Mesodermal cell (in vitro differentiated cells): ENCODE results near the gene IL13.

Experiments used
- H3K27ac ChIP-seq: 2 replicates; pipeline ENCODE4 v1.7.0; 2013; ENCODE audit warnings: mild to moderate bottlenecking, low read depth, low read length, moderate library complexity; ENCODE audit not compliant: severe bottlenecking
- H3K36me3 ChIP-seq: 2 replicates; pipeline ENCODE4 v1.7.1; 2013; ENCODE audit warnings: mild to moderate bottlenecking, low read length, moderate library complexity; ENCODE audit not compliant: control insufficient read depth, insufficient read depth
- H3K4me1 ChIP-seq: one replicate; pipeline ENCODE4 v1.7.1; 2013; ENCODE audit warnings: mild to moderate bottlenecking, low read length; ENCODE audit not compliant: insufficient read depth, control insufficient read depth, poor library complexity, severe bottlenecking
- H3K4me3 ChIP-seq: 2 replicates; pipeline ENCODE4 v1.7.0; 2013; ENCODE audit warnings: low read length, control low read depth, mild to moderate bottlenecking; ENCODE audit not compliant: insufficient read depth, poor library complexity, severe bottlenecking; ENCODE audit errors: extremely low read depth
- H3K9me3 ChIP-seq: 2 replicates; pipeline ENCODE4 v1.7.1; 2013; ENCODE audit warnings: mild to moderate bottlenecking, low read length, moderate library complexity; ENCODE audit not compliant: control insufficient read depth
- WGBS, 2 experiments: methylation state at CpG; one replicate each; pipeline ENCODE4 v1.1.5; 2013; ENCODE audit warnings: missing lambda C conversion rate in 2 of 2; ENCODE audit not compliant: insufficient coverage in 2 of 2; 5-methylcytosine and 5-hydroxymethylcytosine counted together

IL13 gene

DNA sequence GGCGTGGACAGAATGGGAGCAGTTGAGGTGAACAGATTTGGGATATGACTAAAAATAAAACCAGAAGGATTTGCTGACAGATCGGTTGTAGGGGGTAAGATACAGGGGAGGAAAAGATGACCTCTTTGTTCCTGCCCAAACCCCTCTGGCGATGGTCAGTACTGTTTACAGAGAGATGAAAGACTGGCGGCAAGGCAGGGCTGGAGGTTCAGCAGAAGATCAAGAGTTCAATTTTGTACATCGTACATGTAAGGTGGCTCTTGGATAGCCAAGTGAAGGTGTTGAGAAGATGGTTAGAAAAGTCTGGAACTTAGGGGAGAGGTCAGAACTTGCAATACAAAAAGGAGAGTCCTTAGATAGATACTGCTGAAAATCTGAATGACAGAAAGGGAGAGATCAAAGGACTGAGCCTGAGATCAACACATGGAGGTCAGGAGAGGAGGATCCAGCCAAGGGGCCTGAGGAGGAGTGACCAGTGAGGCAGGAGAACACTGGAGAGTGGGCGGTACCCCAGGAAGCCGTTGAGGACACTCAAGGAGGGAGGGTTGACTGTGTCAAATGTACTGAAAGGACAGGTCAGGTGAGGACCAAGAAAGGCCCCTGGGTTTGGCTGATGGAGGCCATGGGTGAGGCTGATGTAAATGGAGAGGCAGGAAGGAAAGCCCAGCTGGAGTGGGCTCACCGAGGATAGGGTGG is 23.0 kb downstream of the IL13 start:
- 82 to 89% methylated on average over 7 to 8 of the region's 8 CpGs for WGBS, 2 experiments
- H3K27ac ChIP-seq = no peak overlapping the region
- no peaks in the 10 kb centered on the region for H3K36me3 ChIP-seq
- no peak overlapping the region for H3K4me3 ChIP-seq
- H3K4me1 ChIP-seq = peaks cover 25% of the 10 kb centered on the region
- H3K9me3 ChIP-seq = no peaks in the 10 kb centered on the region

DNA sequence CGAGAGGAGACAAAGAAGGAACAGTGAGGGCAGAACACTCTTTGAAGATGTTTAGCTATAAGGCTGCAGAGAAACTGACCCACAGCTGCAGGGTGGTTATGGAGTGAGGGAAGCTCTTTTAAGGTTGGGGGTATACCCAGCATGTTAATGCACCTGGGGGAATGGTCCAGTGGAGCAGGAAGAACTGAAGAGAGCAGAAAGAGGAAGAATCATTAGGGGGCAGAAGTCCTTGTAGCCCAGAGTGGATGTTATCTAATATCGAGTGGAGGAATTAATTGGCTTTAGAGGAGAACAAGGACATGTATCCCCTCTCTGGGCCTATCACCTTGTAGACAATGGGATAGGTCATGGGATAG is 23.5 kb downstream of the IL13 start:
- Histone ChIP-seq H3K4me1 (peaks cover 23% of the 10 kb centered on the region), H3K36me3 (no peaks in the 10 kb centered on the region), H3K4me3 (no peak overlapping the region), H3K27ac (no peak overlapping the region), H3K9me3 (no peaks in the 10 kb centered on the region)
- 92% methylated on average over 2 of the region's 2 CpGs; no CpG with 5 or more reads in 1 of the 2 experiments for WGBS, 2 experiments

DNA sequence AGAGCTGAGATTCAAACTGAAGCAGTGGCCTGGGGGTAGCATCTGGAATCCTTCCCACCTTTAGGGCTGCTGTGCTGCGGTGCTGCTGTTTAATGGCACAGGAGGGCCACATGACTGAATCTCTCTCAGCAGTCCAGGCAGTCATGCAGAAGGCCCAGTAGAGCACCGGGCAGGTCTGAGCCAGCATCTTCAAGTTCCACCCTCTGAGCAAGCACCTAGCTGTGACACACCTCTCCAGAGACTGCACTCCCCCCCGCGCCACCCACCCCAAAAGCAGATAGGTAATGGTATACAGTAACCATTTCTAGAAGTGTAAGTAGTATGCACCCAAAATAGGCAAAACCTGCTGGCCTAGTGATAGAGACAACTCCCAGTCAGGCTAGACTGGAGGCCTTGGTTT is 24.0 kb downstream of the IL13 start:
- Histone ChIP-seq H3K9me3 (no peaks in the 10 kb centered on the region), H3K4me3 (no peak overlapping the region), H3K4me1 (peaks cover 18% of the 10 kb centered on the region), H3K36me3 (no peaks in the 10 kb centered on the region), H3K27ac (no peak overlapping the region)
- 90 to 100% methylated on average over 2 of the region's 4 CpGs for WGBS, 2 experiments

DNA sequence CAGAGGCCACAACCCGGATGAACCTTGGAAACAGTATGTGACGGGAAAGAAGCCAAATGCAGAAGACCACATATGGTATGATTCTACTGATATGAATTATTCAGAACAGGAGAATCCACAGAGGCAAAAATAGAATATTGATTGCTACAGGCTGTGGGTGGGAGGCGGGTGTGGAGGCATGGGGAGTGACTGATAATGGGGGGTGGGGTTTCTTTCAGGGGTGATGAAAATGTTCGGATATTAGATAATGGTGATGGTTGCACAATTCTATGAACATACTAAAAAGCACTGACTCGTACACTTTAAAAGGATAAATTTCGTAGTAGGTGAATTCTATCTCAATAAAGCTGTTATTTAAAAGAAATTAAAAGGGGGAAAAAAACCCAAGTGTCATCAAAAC is 26.5 kb downstream of the IL13 start:
- H3K36me3 ChIP-seq = no peaks in the 10 kb centered on the region
- no peak overlapping the region for H3K4me3 ChIP-seq
- WGBS, 2 experiments = 100% methylated on average over 2 to 4 of the region's 6 CpGs
- H3K4me1 ChIP-seq = peaks cover 7% of the 10 kb centered on the region
- H3K9me3 ChIP-seq = no peaks in the 10 kb centered on the region
- H3K27ac ChIP-seq = no peak overlapping the region

DNA sequence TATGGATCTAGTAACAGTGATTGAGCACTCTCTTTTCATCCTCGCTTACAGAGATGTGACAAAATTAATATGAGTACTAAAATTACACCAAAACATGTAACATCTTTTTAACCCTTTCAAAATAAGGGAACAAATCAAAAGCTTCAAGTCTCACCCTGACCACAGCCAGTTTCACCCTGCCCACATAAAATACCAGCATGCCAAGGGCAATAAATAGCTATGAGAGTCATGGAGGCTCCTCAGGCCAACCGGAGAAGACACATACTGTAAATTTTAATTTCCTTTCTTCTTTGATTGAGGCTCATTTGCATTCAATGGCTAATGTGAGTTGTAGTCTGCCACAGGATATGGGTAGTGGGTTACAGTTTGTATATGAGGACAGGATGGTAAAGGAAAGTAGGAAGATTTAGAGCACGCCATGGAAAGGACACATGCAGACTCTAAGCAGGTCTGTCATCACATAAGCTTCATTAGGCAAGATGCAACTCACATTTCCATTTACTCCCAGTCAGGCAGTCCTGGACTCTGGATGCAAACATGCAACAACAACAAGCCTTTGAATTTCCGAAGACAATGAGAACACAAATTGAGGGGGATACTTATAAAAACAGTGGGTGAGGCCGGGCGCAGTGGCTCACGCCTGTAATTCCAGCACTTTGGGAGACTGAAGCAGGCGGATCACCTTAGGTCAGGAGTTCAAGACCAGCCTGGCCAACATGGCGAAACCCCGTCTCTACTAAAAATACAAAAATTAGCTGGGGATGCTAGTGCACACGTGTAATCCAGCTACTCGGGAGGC is 27.1 kb downstream of the IL13 start:
- WGBS, 2 experiments = 95 to 98% methylated on average over 7 to 10 of the region's 12 CpGs
- Histone ChIP-seq H3K4me3 (no peak overlapping the region), H3K27ac (no peak overlapping the region), H3K36me3 (no peaks in the 10 kb centered on the region), H3K9me3 (no peaks in the 10 kb centered on the region), H3K4me1 (peaks cover 2% of the 10 kb centered on the region)

DNA sequence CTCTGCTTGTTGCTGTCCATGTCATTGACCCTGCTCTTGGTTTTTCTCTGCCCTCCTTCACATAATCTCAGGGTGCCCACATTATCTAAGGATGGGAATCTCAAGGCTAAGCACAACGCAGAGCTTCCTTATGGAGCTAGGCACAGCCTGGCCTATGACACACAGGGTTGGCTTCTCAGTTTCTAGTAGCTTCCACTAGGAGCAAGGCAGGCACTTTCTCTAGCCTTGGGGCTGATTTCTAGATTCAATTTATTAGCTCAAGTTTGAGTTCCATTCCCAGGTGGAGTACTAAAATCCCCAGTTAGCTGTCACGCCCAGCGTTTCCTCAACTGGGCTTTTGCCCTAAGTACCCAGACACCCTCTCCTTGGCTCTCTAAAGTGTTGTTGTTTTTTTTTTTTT is 28.2 kb downstream of the IL13 start:
- Histone ChIP-seq H3K9me3 (no peaks in the 10 kb centered on the region), H3K36me3 (no peaks in the 10 kb centered on the region), H3K4me3 (no peak overlapping the region), H3K4me1 (no peaks in the 10 kb centered on the region), H3K27ac (no peak overlapping the region)
- WGBS, 2 experiments = 92 to 97% methylated on average over 1 to 3 of the region's 3 CpGs

DNA sequence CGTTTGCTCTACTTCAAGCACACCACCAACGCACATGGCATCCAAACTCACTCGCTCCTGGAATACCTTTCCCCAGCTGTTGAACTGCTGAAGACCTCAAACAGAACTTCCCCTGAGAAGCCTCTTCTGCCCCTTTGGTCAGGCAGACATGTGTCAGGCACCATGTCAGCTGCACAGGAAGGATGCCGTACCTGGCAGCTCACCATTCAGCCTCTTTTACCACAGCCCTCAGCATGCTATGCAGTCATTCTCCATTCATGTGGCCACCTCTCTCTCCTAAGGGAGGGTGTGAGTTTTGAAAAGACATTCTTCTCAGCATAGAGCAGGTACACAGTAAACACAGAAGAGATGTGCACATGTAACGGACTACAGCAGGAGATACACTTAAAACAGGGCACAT is 30.0 kb downstream of the IL13 start:
- Histone ChIP-seq H3K4me3 (no peak overlapping the region), H3K9me3 (no peaks in the 10 kb centered on the region), H3K27ac (no peak overlapping the region), H3K4me1 (no peaks in the 10 kb centered on the region), H3K36me3 (no peaks in the 10 kb centered on the region)
- WGBS, 2 experiments = 94 to 98% methylated on average over 4 to 5 of the region's 5 CpGs

DNA sequence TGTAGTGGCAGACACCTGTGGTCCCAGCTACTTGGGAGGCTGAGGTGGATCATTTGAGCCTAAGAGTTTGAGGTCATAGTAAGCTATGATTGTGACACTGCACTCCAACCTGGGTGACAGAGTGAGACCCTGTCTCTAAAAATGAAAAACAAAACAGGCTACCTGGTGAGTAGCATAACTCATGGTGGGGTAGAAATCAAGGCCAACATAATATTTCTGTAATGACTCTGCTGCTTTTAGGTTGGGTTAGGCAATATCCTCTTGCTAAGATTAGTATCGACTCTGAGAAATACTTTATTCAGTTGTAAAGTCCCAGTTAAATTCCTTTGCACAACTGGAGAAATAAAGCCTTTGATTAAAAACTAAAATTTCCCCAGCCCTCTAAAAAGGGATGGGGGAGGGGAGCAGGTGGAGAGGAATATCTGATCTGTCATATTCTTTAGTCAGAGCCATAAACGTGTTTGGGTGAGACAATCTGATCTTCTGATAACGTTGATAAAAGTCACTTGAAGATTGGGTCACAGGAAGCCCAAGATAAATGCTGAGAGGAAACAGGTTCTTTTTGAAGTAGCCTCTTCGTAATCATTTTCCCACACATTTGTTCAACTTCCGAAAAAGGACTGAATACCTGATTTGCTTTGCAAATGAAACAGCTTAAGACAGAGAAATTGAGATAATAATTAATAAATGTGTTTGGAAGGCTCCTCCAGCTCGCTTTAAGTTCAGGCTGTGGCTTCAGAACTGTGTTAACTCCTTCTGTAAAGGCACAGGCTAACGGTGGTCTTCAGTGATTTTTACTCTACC is 30.8 kb downstream of the IL13 start:
- 61 to 92% methylated on average over 2 to 3 of the region's 7 CpGs for WGBS, 2 experiments
- no peak overlapping the region for H3K27ac ChIP-seq
- no peaks in the 10 kb centered on the region for H3K36me3 ChIP-seq
- no peak overlapping the region for H3K4me3 ChIP-seq
- H3K4me1 ChIP-seq = no peaks in the 10 kb centered on the region
- H3K9me3 ChIP-seq = no peaks in the 10 kb centered on the region

DNA sequence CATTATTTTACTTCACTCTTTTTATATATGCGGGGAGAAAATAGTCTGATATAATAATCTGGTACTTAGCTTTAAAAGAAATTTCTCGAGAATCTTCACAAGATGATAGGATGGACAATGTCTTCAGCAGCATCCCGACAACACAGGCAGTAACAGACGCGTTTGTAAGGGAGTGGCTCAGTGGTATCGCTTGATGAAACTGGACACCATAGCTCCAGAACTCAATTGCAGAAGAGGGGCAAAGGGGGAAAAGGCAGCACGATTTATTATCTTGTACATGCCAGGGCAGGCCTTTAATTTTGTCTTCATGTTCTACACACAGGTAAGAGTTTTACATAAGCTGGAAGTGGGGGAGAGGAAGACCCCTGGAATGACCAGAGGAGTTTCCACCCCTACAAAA is 31.5 kb downstream of the IL13 start:
- no peaks in the 10 kb centered on the region for H3K4me1 ChIP-seq
- 89 to 96% methylated on average over 5 of the region's 7 CpGs for WGBS, 2 experiments
- H3K9me3 ChIP-seq = no peaks in the 10 kb centered on the region

DNA sequence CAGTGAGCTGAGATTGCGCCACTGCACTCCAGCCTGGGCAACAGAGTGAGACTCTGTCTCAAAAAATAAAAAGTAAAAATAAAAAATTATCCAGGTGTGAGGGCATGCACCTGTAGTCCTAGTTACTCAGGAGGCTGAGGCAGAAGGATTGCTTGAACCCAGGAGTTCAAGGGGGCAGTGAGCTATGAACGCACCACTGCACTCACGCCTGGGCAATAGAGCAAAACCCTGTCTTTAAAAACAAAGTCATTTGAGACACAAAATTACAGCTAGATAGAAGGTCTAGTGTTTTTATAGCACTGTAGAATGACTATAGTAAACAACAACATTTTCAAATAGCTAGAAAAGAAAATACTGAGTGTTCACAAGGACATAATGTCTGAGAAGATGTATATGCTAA is 32.2 kb downstream of the IL13 start:
- no peak overlapping the region for H3K4me3 ChIP-seq
- H3K4me1 ChIP-seq = no peaks in the 10 kb centered on the region
- no peaks in the 10 kb centered on the region for H3K36me3 ChIP-seq
- no peaks in the 10 kb centered on the region for H3K9me3 ChIP-seq
- 100% methylated on average over 1 of the region's 3 CpGs; no CpG with 5 or more reads in 1 of the 2 experiments for WGBS, 2 experiments
- H3K27ac ChIP-seq = no peak overlapping the region

More for the DNA sequence above, 31.5 kb downstream of the IL13 start:
- Histone ChIP-seq H3K27ac (no peak overlapping the region), H3K4me3 (no peak overlapping the region), H3K36me3 (no peaks in the 10 kb centered on the region)
